ENCODE results near the gene PLPP3. TPM values are rescaled to one million over a fixed set of nuclear protein-coding genes. Genes with fewer than 3 reads are reported as not detected.

The PLPP3 gene
- total and polyA plus RNA-seq, 9 of the 15 experiments (the other 6 are each of a cell fraction or from before 2014, with no cell fraction given) = 0.07 to 0.54 (median 0.20) TPM

- in situ Hi-C loops (cut with MboI) = no loop called here
Observed at GRCh38 chr1:56484695-56485094, 94.7 kb downstream of the PLPP3 start.

GRCh38 chr1:56483104-56483503 is 96.3 kb downstream of the PLPP3 start:
- Histone ChIP-seq H3K9ac (ENCODE audit: insufficient read depth in 1 of 2, low read depth in 2 of 2, low read length in 2 of 2) (no peak overlapping the region), H3K27ac (ENCODE audit: extremely low read depth, low read depth, low read length) (no peak overlapping the region), H3K9me1 (ENCODE audit: control insufficient read depth, insufficient read depth, low read length) (no peaks in the 10 kb centered on the region), H3K79me2 (ENCODE audit: control insufficient read depth, insufficient read depth, low read length) (no peaks in the 10 kb centered on the region), H3K36me3 (ENCODE audit: control insufficient read depth, insufficient read depth, low read length) (no peaks in the 10 kb centered on the region), H3K4me2 (ENCODE audit: insufficient read depth, low read length) (no peak overlapping the region), H3K4me3 (no peak overlapping the region), H4K20me1 (replicated peaks; ENCODE audit: control insufficient read depth, insufficient read depth, low read length) (no peaks in the 10 kb centered on the region), H2AFZ (ENCODE audit: low read depth, low read length) (no peak overlapping the region), H3K27me3 (ENCODE audit: control insufficient read depth in 2 of 2, insufficient read depth in 2 of 2, low read length in 2 of 2) (peaks cover 8 to 12% of the 10 kb centered on the region in 2 experiments; a peak in 4 of 5 replicates), H3K4me1 (replicated peaks in 1 of 2; ENCODE audit: control insufficient read depth in 2 of 2, insufficient read depth in 2 of 2, low read length in 2 of 2) (no peaks in the 10 kb centered on the region), H3K9me3 (replicated peaks; ENCODE audit: control insufficient read depth, insufficient read depth, low read depth, low read length) (no peaks in the 10 kb centered on the region)
- ATAC-seq (no peak), DNase-seq (ENCODE audit: extremely low read depth in 1 of 4, low spot score in 3 of 4) (no peak), FAIRE-seq (no peak)
- in situ Hi-C loops (cut with MboI) = no loop called here
- BruUV-seq (replicated peaks) = no TSS peak
- intact Hi-C loops (cut with micrococcal nuclease) = no loop called here
- 0% methylated on average over 1 of the region's 1 CpG for WGBS (ENCODE audit: insufficient coverage, low coverage, missing lambda C conversion rate)
- ChIA-PET POLR2A (no interaction called here), CTCF (ENCODE audit: low intra/inter-chr PET ratio) (no interaction called here)
- no peak for TF ChIP-seq ZNF561 (CRISPR knock-in tag; conservative IDR thresholded peaks at IDR 0.05)
- TF ChIP-seq HNRNPK (IDR thresholded peaks at IDR 0.05; ENCODE audit: low read depth, low read length, poor library complexity, severe bottlenecking) = no peak
- TF ChIP-seq, protein P1, sequence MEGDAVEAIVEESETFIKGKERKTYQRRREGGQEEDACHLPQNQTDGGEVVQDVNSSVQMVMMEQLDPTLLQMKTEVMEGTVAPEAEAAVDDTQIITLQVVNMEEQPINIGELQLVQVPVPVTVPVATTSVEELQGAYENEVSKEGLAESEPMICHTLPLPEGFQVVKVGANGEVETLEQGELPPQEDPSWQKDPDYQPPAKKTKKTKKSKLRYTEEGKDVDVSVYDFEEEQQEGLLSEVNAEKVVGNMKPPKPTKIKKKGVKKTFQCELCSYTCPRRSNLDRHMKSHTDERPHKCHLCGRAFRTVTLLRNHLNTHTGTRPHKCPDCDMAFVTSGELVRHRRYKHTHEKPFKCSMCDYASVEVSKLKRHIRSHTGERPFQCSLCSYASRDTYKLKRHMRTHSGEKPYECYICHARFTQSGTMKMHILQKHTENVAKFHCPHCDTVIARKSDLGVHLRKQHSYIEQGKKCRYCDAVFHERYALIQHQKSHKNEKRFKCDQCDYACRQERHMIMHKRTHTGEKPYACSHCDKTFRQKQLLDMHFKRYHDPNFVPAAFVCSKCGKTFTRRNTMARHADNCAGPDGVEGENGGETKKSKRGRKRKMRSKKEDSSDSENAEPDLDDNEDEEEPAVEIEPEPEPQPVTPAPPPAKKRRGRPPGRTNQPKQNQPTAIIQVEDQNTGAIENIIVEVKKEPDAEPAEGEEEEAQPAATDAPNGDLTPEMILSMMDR (IDR thresholded peaks at IDR 0.05 in 2 of 3, conservative IDR thresholded peaks at IDR 0.05 in 1 of 3; ENCODE audit: insufficient read depth in 2 of 3, low read depth in 1 of 3, low read length in 3 of 3) = no peak
- no peak for TF ChIP-seq RB1 (IDR thresholded peaks at IDR 0.05; ENCODE audit: low read depth)
- TF ChIP-seq COPS2 (conservative IDR thresholded peaks at IDR 0.05) = no peak
- no peak for TF ChIP-seq HNRNPUL1 (IDR thresholded peaks at IDR 0.05; ENCODE audit: low read length)
- TF ChIP-seq, protein P2, sequence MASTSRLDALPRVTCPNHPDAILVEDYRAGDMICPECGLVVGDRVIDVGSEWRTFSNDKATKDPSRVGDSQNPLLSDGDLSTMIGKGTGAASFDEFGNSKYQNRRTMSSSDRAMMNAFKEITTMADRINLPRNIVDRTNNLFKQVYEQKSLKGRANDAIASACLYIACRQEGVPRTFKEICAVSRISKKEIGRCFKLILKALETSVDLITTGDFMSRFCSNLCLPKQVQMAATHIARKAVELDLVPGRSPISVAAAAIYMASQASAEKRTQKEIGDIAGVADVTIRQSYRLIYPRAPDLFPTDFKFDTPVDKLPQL (IDR thresholded peaks at IDR 0.05; ENCODE audit: extremely low read depth, insufficient read length) = no peak
- no peak for TF ChIP-seq SAP30 (IDR thresholded peaks at IDR 0.05; ENCODE audit: borderline replicate concordance, insufficient read depth, low read depth, low read length, poor library complexity, severe bottlenecking)
- no peak for TF ChIP-seq ZBTB26 (CRISPR knock-in tag; IDR thresholded peaks at IDR 0.05)

More at GRCh38 chr1:56484695-56485094, 94.7 kb downstream of the PLPP3 start:
- ATAC-seq (no peak), DNase-seq (ENCODE audit: extremely low read depth in 1 of 4, low spot score in 3 of 4) (no peak), FAIRE-seq (no peak)
- no TSS peak for BruUV-seq (replicated peaks)
- Histone ChIP-seq H3K9me3 (replicated peaks; ENCODE audit: control insufficient read depth, insufficient read depth, low read depth, low read length) (no peaks in the 10 kb centered on the region), H3K4me2 (ENCODE audit: insufficient read depth, low read length) (no peak overlapping the region), H3K4me3 (no peak overlapping the region), H3K27me3 (ENCODE audit: control insufficient read depth in 2 of 2, insufficient read depth in 2 of 2, low read length in 2 of 2) (peaks cover 0 to 2% of the 10 kb centered on the region in 2 experiments; a peak in 1 of 5 replicates), H3K4me1 (replicated peaks in 1 of 2; ENCODE audit: control insufficient read depth in 2 of 2, insufficient read depth in 2 of 2, low read length in 2 of 2) (no peaks in the 10 kb centered on the region), H3K36me3 (ENCODE audit: control insufficient read depth, insufficient read depth, low read length) (no peaks in the 10 kb centered on the region), H3K27ac (ENCODE audit: extremely low read depth, low read depth, low read length) (no peak overlapping the region), H2AFZ (ENCODE audit: low read depth, low read length) (no peak overlapping the region), H3K9me1 (ENCODE audit: control insufficient read depth, insufficient read depth, low read length) (no peaks in the 10 kb centered on the region), H4K20me1 (replicated peaks; ENCODE audit: control insufficient read depth, insufficient read depth, low read length) (no peaks in the 10 kb centered on the region), H3K9ac (ENCODE audit: insufficient read depth in 1 of 2, low read depth in 2 of 2, low read length in 2 of 2) (no peak overlapping the region), H3K79me2 (ENCODE audit: control insufficient read depth, insufficient read depth, low read length) (no peaks in the 10 kb centered on the region)
- TF ChIP-seq NFE2L1 (tag; IDR thresholded peaks at IDR 0.05; ENCODE audit: borderline replicate concordance, low read depth) = no peak
- no peak for TF ChIP-seq ZNF282 (CRISPR knock-in tag; IDR thresholded peaks at IDR 0.05)
- no peak for TF ChIP-seq ZNF695 (CRISPR knock-in tag; IDR thresholded peaks at IDR 0.05)
- TF ChIP-seq TEAD1 (CRISPR knock-in tag; IDR thresholded peaks at IDR 0.05) = no peak
- TF ChIP-seq ZFP1 (CRISPR knock-in tag; IDR thresholded peaks at IDR 0.05) = no peak
- TF ChIP-seq ZNF263 (CRISPR knock-in tag; IDR thresholded peaks at IDR 0.05; ENCODE audit: borderline replicate concordance) = no peak
- no peak for TF ChIP-seq ADNP (tag; IDR thresholded peaks at IDR 0.05)
- no peak for TF ChIP-seq HNRNPLL (IDR thresholded peaks at IDR 0.05; ENCODE audit: low read depth, low read length, poor library complexity, severe bottlenecking)
- no peak for TF ChIP-seq SMARCE1 (IDR thresholded peaks at IDR 0.05)
- no peak for TF ChIP-seq POLR3A (IDR thresholded peaks at IDR 0.05; ENCODE audit: borderline replicate concordance, extremely low read depth, insufficient read depth, insufficient read length)
- intact Hi-C loops (cut with micrococcal nuclease) = no loop called here
- CTCF ChIA-PET (ENCODE audit: low intra/inter-chr PET ratio) = no interaction called here
- POLR2A ChIA-PET = no interaction called here
